Testis (tissue), 3 donors: ENCODE measurements around the gene MGAT5. TPM values are rescaled to one million over a fixed set of nuclear protein-coding genes. Genes with fewer than 3 reads are reported as not detected.

Experiments
- DNase-seq: peaks from one replicate; pipeline ENCODE4 v3.0.0-alpha.2; 2019
- H3K27ac ChIP-seq, 2 donors: fragments of 200-600 bp; sonication (generic); one replicate each; pipeline ENCODE4 v1.5.1; 2019
- H3K27me3 ChIP-seq: fragments of 200-600 bp; sonication (generic); one replicate; pipeline ENCODE4 v1.5.1; 2019
- H3K36me3 ChIP-seq: fragments of 200-600 bp; sonication (generic); one replicate; pipeline ENCODE4 v1.5.1; 2017; ENCODE audit warnings: low read depth; ENCODE audit errors: missing control alignments
- H3K4me1 ChIP-seq: fragments of 200-600 bp; sonication (generic); one replicate; pipeline ENCODE4 v1.5.1; 2019
- H3K4me3 ChIP-seq, 2 donors: fragments of 200-600 bp; sonication (generic); one replicate each; pipeline ENCODE4 v1.5.1; 2017 to 2019
- H3K9me3 ChIP-seq: fragments of 200-600 bp; sonication (generic); one replicate; pipeline ENCODE4 v1.5.1; 2017
- CTCF ChIP-seq, 3 experiments: fragments of 450-650 bp in 2 of 3; fragments of 200-600 bp in 1 of 3; sonication (generic) in 1 of 3; IDR thresholded peaks; one replicate each; pipeline ENCODE4 v1.5.1; 2016 to 2019; ENCODE audit warnings: antibody characterized with exemption in 3 of 3, mild to moderate bottlenecking in 2 of 3, moderate library complexity in 1 of 3
- POLR2A ChIP-seq: fragments of 450-650 bp; IDR thresholded peaks from one replicate; pipeline ENCODE4 v1.6.1; 2017; ENCODE audit warnings: antibody characterized with exemption, mild to moderate bottlenecking, moderate library complexity
- WGBS, 2 donors: methylation state at CpG; one replicate each; pipeline ENCODE4 v1.1.5; 2018; 5-methylcytosine and 5-hydroxymethylcytosine counted together
- intact Hi-C: fragments of 100-400 bp; cut with DNase I; formaldehyde crosslinking; loops from one replicate; pipeline ENCODE4 v1.15.1; 2023; ENCODE audit warnings: low total_unique reads
- polyA plus RNA-seq: library from polyadenylated mRNA; stranded (reverse); fragments of 350-450 nt; fragmentation: Illumina TruSeq; extraction: RNeasy Lipid Tissue Mini Kit (QIAGEN cat#74804); gene quantifications from one replicate; pipeline ENCODE4 v1.2.3, GENCODE V29; 2014; ENCODE audit warnings: low read depth, low replicate concordance; ENCODE audit not compliant: insufficient read depth
- total RNA-seq, 2 donors: library from RNA; depleted of rRNA; stranded (reverse); fragments of >200 nt; gene quantifications; one replicate each; pipeline ENCODE4 v1.2.3, GENCODE V29; 2016

MGAT5 gene
- total and polyA plus RNA-seq, 3 donors from 2014 or later, result 31.6 to 73.8 (median 64.5) TPM

GRCh38 chr2:134227666-134228065, 26.2 kb upstream of the MGAT5 start:
- WGBS, 2 donors, result 94 to 97% methylated on average over 3 of the region's 3 CpGs
- Histone ChIP-seq H3K27me3 (no peaks in the 10 kb centered on the region), H3K4me1 (no peaks in the 10 kb centered on the region), H3K9me3 (no peaks in the 10 kb centered on the region), H3K36me3 (no peaks in the 10 kb centered on the region), H3K27ac (no peak overlapping the region), H3K4me3 (no peak overlapping the region)
- intact Hi-C loops, result no loop called here
- no peak for TF ChIP-seq CTCF (IDR thresholded peaks at IDR 0.05)
- TF ChIP-seq POLR2A, result no peak
- DNase-seq, result no peak

- Histone ChIP-seq H3K9me3 (no peaks in the 10 kb centered on the region), H3K4me1 (no peaks in the 10 kb centered on the region), H3K4me3 (no peak overlapping the region), H3K36me3 (no peaks in the 10 kb centered on the region), H3K27me3 (no peaks in the 10 kb centered on the region), H3K27ac (no peak overlapping the region)
- peak in 2 of 3 experiments; percentile 16 to 41 for TF ChIP-seq CTCF (IDR thresholded peaks at IDR 0.05)
- TF ChIP-seq POLR2A, result no peak
- 71 to 76% methylated on average over 2 of the region's 2 CpGs for WGBS, 2 donors
- no peak for DNase-seq
- intact Hi-C loops, result no loop called here
Observed at GRCh38 chr2:134228493-134228903, 25.4 kb upstream of the MGAT5 start.

GRCh38 chr2:134229540-134229939, 24.3 kb upstream of the MGAT5 start:
- Histone ChIP-seq H3K4me1 (no peaks in the 10 kb centered on the region), H3K27ac (no peak overlapping the region), H3K4me3 (no peak overlapping the region), H3K27me3 (no peaks in the 10 kb centered on the region), H3K36me3 (no peaks in the 10 kb centered on the region), H3K9me3 (no peaks in the 10 kb centered on the region)
- TF ChIP-seq POLR2A (no peak), CTCF (IDR thresholded peaks at IDR 0.05) (no peak)
- no peak for DNase-seq
- 91 to 98% methylated on average over 2 of the region's 2 CpGs for WGBS, 2 donors
- intact Hi-C loops, result no loop called here

GRCh38 chr2:134230885-134231284, 23.0 kb upstream of the MGAT5 start:
- H3K4me1 ChIP-seq, result no peaks in the 10 kb centered on the region
- TF ChIP-seq POLR2A (no peak), CTCF (IDR thresholded peaks at IDR 0.05) (no peak)
- intact Hi-C loops, result no loop called here
- no peak for DNase-seq
- H3K27me3 ChIP-seq, result no peaks in the 10 kb centered on the region
- no peak overlapping the region for H3K27ac ChIP-seq
- no peaks in the 10 kb centered on the region for H3K36me3 ChIP-seq
- H3K9me3 ChIP-seq, result no peaks in the 10 kb centered on the region
- H3K4me3 ChIP-seq, result no peak overlapping the region

- DNase-seq, result no peak
- 80 to 97% methylated on average over 3 of the region's 3 CpGs for WGBS, 2 donors
- H3K4me3 ChIP-seq, result no peak overlapping the region
- no peak overlapping the region for H3K27ac ChIP-seq
- H3K9me3 ChIP-seq, result no peaks in the 10 kb centered on the region
- H3K27me3 ChIP-seq, result no peaks in the 10 kb centered on the region
- H3K36me3 ChIP-seq, result no peaks in the 10 kb centered on the region
- H3K4me1 ChIP-seq, result no peaks in the 10 kb centered on the region
- TF ChIP-seq POLR2A (no peak), CTCF (IDR thresholded peaks at IDR 0.05) (no peak)
- intact Hi-C loops, result no loop called here
Observed at GRCh38 chr2:134231301-134231964, 22.4 kb upstream of the MGAT5 start.
